Stomach (tissue), 4 donors: ENCODE measurements around the gene ABCF2.

Experiments used
- EP300 ChIP-seq: sonication (generic); formaldehyde crosslinking; IDR thresholded peaks from one replicate; pipeline ENCODE4 v1.6.1; 2017; ENCODE audit warnings: antibody characterized with exemption
- TF ChIP-seq, protein P1 (sequence below), 7 experiments: fragments of 450-650 bp in 4 of 7; fragments of 200-600 bp in 3 of 7; sonication (generic) in 3 of 7; IDR thresholded peaks; one replicate each; pipeline ENCODE4 v1.5.1; 2016 to 2019; ENCODE audit warnings: antibody characterized with exemption in 7 of 7, control low read depth in 2 of 7, mild to moderate bottlenecking in 1 of 7

DNA sequence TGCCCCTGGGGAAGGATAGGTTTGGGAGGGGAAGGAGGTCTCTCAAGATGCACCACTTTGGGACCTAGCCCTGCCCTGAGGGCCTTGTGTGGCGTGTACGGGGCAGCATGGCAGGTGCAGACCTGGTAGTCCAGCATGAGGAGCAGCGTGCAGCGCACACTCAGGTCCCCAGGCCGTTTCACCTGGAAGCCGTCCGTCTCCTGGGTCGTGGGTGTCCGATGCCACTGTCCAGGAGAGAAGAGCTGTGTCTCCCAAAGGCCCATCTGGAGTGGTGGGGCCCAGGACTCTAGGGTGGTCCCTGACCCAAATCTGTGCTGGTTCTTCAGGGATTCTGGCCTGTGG lies 14.7 kb upstream of the ABCF2 start:
- no peak for TF ChIP-seq EP300
- TF ChIP-seq, protein P1, sequence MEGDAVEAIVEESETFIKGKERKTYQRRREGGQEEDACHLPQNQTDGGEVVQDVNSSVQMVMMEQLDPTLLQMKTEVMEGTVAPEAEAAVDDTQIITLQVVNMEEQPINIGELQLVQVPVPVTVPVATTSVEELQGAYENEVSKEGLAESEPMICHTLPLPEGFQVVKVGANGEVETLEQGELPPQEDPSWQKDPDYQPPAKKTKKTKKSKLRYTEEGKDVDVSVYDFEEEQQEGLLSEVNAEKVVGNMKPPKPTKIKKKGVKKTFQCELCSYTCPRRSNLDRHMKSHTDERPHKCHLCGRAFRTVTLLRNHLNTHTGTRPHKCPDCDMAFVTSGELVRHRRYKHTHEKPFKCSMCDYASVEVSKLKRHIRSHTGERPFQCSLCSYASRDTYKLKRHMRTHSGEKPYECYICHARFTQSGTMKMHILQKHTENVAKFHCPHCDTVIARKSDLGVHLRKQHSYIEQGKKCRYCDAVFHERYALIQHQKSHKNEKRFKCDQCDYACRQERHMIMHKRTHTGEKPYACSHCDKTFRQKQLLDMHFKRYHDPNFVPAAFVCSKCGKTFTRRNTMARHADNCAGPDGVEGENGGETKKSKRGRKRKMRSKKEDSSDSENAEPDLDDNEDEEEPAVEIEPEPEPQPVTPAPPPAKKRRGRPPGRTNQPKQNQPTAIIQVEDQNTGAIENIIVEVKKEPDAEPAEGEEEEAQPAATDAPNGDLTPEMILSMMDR (IDR thresholded peaks at IDR 0.05): no peak
